K562 treated with DMSO at 1 percent for 12 hours (cell line): ENCODE data around the gene SLC43A3. TPM values are rescaled to one million over a fixed set of nuclear protein-coding genes. Genes with fewer than 3 reads are reported as not detected.

Experiments
- total RNA-seq: library from RNA; unstranded; fragments of 300-600 nt; gene quantifications from 2 replicates; pipeline ENCODE4 v1.2.3, GENCODE V29; 2022; ENCODE audit not compliant: insufficient read depth

Gene SLC43A3
- total RNA-seq = 65.5 and 138 TPM in 2 replicates

DNA sequence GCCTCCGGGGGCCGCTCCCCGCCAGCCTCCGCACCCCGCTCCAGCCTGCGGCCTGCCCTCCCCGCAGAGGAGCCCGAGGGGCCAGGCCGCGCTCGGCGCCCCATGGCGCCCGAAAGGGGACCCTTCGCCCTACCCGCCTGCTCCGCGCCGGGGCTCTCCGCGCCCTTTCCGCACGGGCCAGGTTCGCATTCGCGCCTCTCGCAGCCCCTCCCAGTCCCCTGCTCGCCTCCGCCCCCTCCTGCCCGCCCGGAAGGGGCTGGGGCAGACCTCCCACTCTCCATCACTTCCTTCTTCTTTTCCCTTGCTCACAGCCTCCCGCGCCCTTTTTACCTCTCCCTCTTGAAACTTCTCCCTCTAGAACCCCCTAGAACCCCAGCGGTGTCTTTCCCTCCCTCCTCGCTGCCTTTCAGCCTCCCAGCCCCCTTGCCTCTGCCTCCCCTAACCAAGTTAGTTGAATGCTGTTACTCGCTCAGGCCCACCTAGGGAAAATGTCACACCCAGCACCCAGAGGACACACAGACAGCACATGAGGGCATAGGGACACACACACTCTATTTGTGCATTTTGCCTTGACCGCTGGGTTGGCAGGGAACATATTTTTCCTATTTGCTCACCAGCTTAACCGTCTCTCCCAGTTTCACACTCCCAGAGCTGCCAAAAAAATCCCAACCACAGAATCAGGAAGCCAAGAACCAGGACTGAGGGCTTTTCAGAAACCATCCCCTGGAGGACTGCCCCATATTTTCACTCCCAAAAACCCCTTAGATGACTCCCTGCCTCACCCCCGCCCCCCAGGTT, at the start of gene SLC43A3:
TSS of gene SLC43A3 (minus strand) at position 193 of the 798 bp plus-strand sequence. CDS start 949 bp downstream, outside the sequence.

DNA sequence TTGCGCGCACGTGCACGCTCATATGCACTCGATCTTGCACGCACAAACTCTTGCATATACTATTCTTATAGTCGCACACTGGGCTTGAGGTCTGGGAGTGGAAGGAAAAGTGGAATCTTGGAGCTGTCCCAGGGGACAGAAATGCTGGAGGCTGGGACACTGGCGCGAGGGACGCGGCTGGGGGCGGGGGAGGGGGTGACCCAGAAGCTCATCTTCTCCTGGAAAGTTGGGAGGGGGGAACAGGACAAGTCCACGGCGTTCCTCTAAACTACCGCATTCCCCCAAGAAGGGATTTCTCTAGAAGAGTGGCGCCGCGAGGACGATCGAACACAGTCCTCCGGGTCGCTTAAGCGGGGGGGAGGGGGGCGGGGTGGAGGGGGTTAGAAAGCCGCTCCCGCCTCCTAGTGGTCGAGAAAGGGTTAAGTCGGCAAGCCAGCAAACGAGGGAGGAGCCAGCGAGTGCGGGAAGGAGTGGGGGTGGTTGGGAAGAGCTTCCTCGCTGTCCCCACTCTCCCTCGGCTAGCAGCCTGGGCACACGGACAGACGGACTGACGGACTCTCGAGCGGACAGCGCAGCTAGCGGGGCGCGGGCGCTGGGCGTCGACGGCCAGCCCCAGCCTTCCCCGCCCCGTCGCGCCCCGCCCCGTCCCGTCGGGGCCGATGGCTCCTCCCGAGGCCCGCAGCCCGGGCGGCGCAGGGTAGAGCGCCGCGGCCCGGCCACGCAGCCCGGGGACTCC, 33.3 kb upstream of the SLC43A3 start, which contains the start of gene RTN4RL2:
TSS of gene RTN4RL2 (plus strand) at position 507 of the 736 bp plus-strand sequence. CDS start 338 bp downstream, outside the sequence.

DNA sequence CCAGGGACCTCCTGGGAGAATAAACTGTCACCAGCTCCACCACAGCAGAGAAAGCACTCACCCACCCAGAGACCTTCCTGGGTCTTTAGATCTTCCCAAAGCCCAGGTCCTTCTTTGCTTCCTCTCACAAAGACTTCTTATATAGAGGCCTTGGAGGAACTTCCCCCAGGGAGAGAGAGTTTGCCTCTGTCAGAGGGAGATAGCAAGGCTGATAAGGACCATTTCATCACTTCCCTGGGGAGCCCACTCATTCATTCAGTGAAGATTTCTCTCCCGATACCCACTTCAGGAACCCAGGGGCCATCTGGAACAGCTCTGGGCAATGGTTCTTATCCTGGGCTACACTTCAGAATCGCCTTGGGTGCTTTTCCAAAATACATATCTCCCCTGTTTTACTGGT, 36.4 kb downstream of the SLC43A3 start, which contains the start of gene PRG2:
TSS of gene PRG2 (minus strand) at position 116 of the 400 bp plus-strand sequence. CDS start 706 bp downstream, outside the sequence.

GRCh38 chr11:57380975-57381374, 45.9 kb downstream of the SLC43A3 start, which contains the start of gene PRG3:
Gene PRG3 (minus strand): TSS chr11:57381150. CDS start chr11:57380708, 442 bp downstream.

Other genes starting within 250 kb of the SLC43A3 start
- not detected in 2 replicates for gene LRRC55, start 245.2 kb downstream of the SLC43A3 start, total RNA-seq
- 0.57 and 0.69 TPM in 2 replicates for gene APLNR, start 189.9 kb downstream of the SLC43A3 start, total RNA-seq
- gene TNKS1BP1, start 102.2 kb downstream of the SLC43A3 start, total RNA-seq = 23.4 and 35.7 TPM in 2 replicates
- 102 and 170 TPM in 2 replicates for gene SSRP1, start 91.2 kb downstream of the SLC43A3 start, total RNA-seq
- not detected in 2 replicates for gene P2RX3, start 88.8 kb downstream of the SLC43A3 start, total RNA-seq
- gene PRG3, start 46.0 kb downstream of the SLC43A3 start, total RNA-seq = not detected in 2 replicates
- gene PRG2, start 36.5 kb downstream of the SLC43A3 start, total RNA-seq = 22.1 and 34.6 TPM in 2 replicates
- 6.4 and 6.8 TPM in 2 replicates for gene RTN4RL2, start 33.4 kb upstream of the SLC43A3 start, total RNA-seq
- gene SLC43A1, start 88.6 kb upstream of the SLC43A3 start, total RNA-seq = 60.4 and 87.0 TPM in 2 replicates
- 40.3 and 58.1 TPM in 2 replicates for gene TIMM10, start 103.6 kb upstream of the SLC43A3 start, total RNA-seq
- gene SMTNL1, start 110.5 kb upstream of the SLC43A3 start, total RNA-seq = 1.1 TPM in 1 of 2 replicates, not detected in the other
- 84.8 and 114 TPM in 2 replicates for gene UBE2L6, start 140.6 kb upstream of the SLC43A3 start, total RNA-seq
- 0.51 and 1.3 TPM in 2 replicates for gene SERPING1, start 170.6 kb upstream of the SLC43A3 start, total RNA-seq
- gene YPEL4, start 222.8 kb upstream of the SLC43A3 start, total RNA-seq = 2.2 and 2.5 TPM in 2 replicates
- gene CLP1, start 230.6 kb upstream of the SLC43A3 start, total RNA-seq = 19.8 and 22.4 TPM in 2 replicates
- gene ZDHHC5, start 241.0 kb upstream of the SLC43A3 start, total RNA-seq = 16.0 and 39.7 TPM in 2 replicates